GM23248 (cell line): ENCODE measurements around the gene RFX2. TPM values are rescaled to one million over a fixed set of nuclear protein-coding genes. Genes with fewer than 3 reads are reported as not detected.

Experiments used
- DNase-seq: peaks from one replicate; pipeline ENCODE4 v3.0.0-alpha.2; 2015
- H2AFZ ChIP-seq: fragments of 200-600 bp; sonication (generic); 2 replicates; pipeline ENCODE4 v1.6.1; 2016; ENCODE audit warnings: antibody characterized with exemption
- H3F3A ChIP-seq: fragments of 200-600 bp; sonication (generic); 2 replicates; pipeline ENCODE4 v1.6.1; 2016; ENCODE audit warnings: mild to moderate bottlenecking, antibody characterized with exemption, mixed run types; ENCODE audit not compliant: insufficient read depth
- H3K27ac ChIP-seq: fragments of 200-600 bp; sonication (generic); 2 replicates; pipeline ENCODE4 v1.5.1; 2016; ENCODE audit warnings: mild to moderate bottlenecking
- H3K27me3 ChIP-seq: fragments of 200-600 bp; sonication (generic); replicated peaks from 2 replicates; pipeline ENCODE4 v1.6.1; 2016; ENCODE audit warnings: mild to moderate bottlenecking; ENCODE audit not compliant: insufficient read depth
- H3K36me3 ChIP-seq: fragments of 200-600 bp; sonication (generic); 2 replicates; pipeline ENCODE4 v1.6.1; 2016; ENCODE audit warnings: low read depth, mild to moderate bottlenecking
- H3K4me1 ChIP-seq: fragments of 200-600 bp; sonication (generic); 2 replicates; pipeline ENCODE4 v1.6.1; 2016; ENCODE audit warnings: mild to moderate bottlenecking; ENCODE audit not compliant: insufficient read depth
- H3K4me2 ChIP-seq: fragments of 200-600 bp; sonication (generic); one replicate; pipeline ENCODE4 v1.6.1; 2016; ENCODE audit warnings: mild to moderate bottlenecking; ENCODE audit not compliant: unreplicated experiment
- H3K4me3 ChIP-seq: fragments of 200-600 bp; sonication (generic); 2 replicates; pipeline ENCODE4 v1.5.1; 2016; ENCODE audit warnings: mild to moderate bottlenecking
- H3K79me2 ChIP-seq: fragments of 200-600 bp; sonication (generic); 2 replicates; pipeline ENCODE4 v1.6.1; 2016; ENCODE audit warnings: mild to moderate bottlenecking; ENCODE audit not compliant: insufficient read depth
- H3K9ac ChIP-seq: fragments of 200-600 bp; sonication (generic); 2 replicates; pipeline ENCODE4 v1.6.1; 2016; ENCODE audit warnings: mild to moderate bottlenecking
- H3K9me2 ChIP-seq: fragments of 200-600 bp; sonication (generic); 2 replicates; pipeline ENCODE4 v1.6.1; 2016; ENCODE audit warnings: mixed run types, mild to moderate bottlenecking, moderate library complexity; ENCODE audit not compliant: insufficient read depth
- H3K9me3 ChIP-seq: fragments of 200-600 bp; sonication (generic); one replicate; pipeline ENCODE4 v1.6.1; 2017; ENCODE audit warnings: low read depth
- H4K20me1 ChIP-seq: fragments of 200-600 bp; sonication (generic); 2 replicates; pipeline ENCODE4 v1.6.0; 2016; ENCODE audit not compliant: insufficient read depth
- EZH2 ChIP-seq: fragments of 200-600 bp; sonication (generic); IDR thresholded peaks from 2 replicates; pipeline ENCODE4 v1.6.1; 2018; ENCODE audit warnings: antibody characterized with exemption, mild to moderate bottlenecking; ENCODE audit not compliant: insufficient read depth, poor library complexity, severe bottlenecking
- EZH2phosphoT487 ChIP-seq: fragments of 200-600 bp; sonication (generic); IDR thresholded peaks from 2 replicates; pipeline ENCODE4 v1.6.1; 2018; ENCODE audit warnings: antibody characterized with exemption, moderate library complexity, mild to moderate bottlenecking, low read depth; ENCODE audit not compliant: insufficient read depth
- WGBS, 2 experiments: methylation state at CpG; one replicate each; pipeline ENCODE4 v1.1.6; 2015 to 2017; ENCODE audit warnings: low lambda C conversion rate in 2 of 2, low coverage in 1 of 2; ENCODE audit errors: missing lambda C conversion rate in 2 of 2; 5-methylcytosine and 5-hydroxymethylcytosine counted together
- in situ Hi-C: fragments of 300-500 bp; cut with MboI; formaldehyde crosslinking; loops from 2 replicates; pipeline ENCODE4 v1.15.0; 2020
- polyA plus RNA-seq: library from polyadenylated mRNA; unstranded; fragments of >200 nt; fragmentation: Nextera tagmentation; extraction: Ambion mirVana; gene quantifications from 2 replicates; pipeline ENCODE4 v1.2.1, GENCODE V29; 2016
- total RNA-seq: library from RNA; depleted of rRNA; stranded (reverse); fragments of >200 nt; shearing (Covaris generic); gene quantifications from 2 replicates; pipeline ENCODE4 v1.2.3, GENCODE V29; 2014

Gene RFX2
- total and polyA plus RNA-seq, 2 experiments from 2014 or later, result 11.3 to 13.1 TPM

DNA sequence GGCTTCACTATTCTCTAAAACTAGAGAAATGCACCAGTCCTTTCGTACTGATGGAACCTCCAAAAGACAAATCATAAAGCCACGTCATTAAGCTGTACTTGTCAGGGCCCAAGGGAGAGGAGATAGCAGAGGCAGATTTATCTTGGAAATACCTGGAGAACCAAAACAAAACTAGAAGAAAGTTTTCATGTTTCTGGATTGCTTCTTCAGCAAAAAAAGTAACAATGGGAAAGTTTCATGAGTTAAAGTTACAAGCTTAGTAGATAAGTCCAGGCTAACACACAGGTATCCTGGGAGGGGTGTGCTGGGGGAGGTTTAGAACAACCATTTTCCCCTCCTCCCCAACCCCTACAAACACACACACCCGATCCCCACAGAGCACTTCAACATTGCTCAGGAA is 154.0 kb downstream of the RFX2 start:
- no peaks in the 10 kb centered on the region for H3K27me3 ChIP-seq
- H3K4me2 ChIP-seq, result no peak overlapping the region
- no peaks in the 10 kb centered on the region for H3K36me3 ChIP-seq
- DNase-seq, result no peak
- H3K79me2 ChIP-seq, result peaks cover 100% of the 10 kb centered on the region
- WGBS, 2 experiments, result 66 to 70% methylated on average over 3 of the region's 3 CpGs
- peaks cover 46% of the 10 kb centered on the region for H3F3A ChIP-seq
- H3K9ac ChIP-seq, result no peak overlapping the region
- H3K9me2 ChIP-seq, result no peaks in the 10 kb centered on the region
- H3K4me3 ChIP-seq, result no peak overlapping the region
- H3K4me1 ChIP-seq, result peaks cover 35% of the 10 kb centered on the region
- no peak for TF ChIP-seq EZH2
- no peak for TF ChIP-seq EZH2phosphoT487
- peaks cover 4% of the 10 kb centered on the region; the same call in 1 of the 2 replicates for H4K20me1 ChIP-seq
- no peak overlapping the region for H3K27ac ChIP-seq
- no peaks in the 10 kb centered on the region for H3K9me3 ChIP-seq
- in situ Hi-C loops, result no loop called here
- H2AFZ ChIP-seq, result no peak overlapping the region

DNA sequence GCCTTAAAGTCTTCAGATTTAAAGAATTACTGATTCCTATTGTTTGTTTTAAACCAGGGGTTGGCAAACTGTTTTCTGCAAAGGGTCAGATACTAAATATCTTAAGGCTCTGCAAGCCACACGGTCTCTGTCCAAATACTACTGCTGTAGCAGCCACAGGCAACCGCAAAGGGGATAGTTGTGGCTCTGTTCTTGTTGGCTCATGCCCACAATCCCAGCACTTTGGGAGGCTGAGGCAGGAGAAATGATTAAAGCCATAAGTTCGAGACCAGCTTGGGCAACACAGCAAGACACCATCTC is 154.7 kb downstream of the RFX2 start:
- Histone ChIP-seq H3K27ac (peak overlapping the region; percentile 88), H3F3A (peaks cover 53% of the 10 kb centered on the region), H3K4me3 (no peak overlapping the region), H4K20me1 (peaks cover 4% of the 10 kb centered on the region; the same call in 1 of the 2 replicates), H3K36me3 (no peaks in the 10 kb centered on the region), H3K4me2 (no peak overlapping the region), H3K9ac (no peak overlapping the region), H3K79me2 (peaks cover 100% of the 10 kb centered on the region), H3K9me2 (no peaks in the 10 kb centered on the region), H3K27me3 (no peaks in the 10 kb centered on the region), H2AFZ (no peak overlapping the region), H3K4me1 (peaks cover 35% of the 10 kb centered on the region), H3K9me3 (no peaks in the 10 kb centered on the region)
- TF ChIP-seq EZH2, result no peak
- TF ChIP-seq EZH2phosphoT487, result no peak
- in situ Hi-C loops, result no loop called here
- WGBS, 2 experiments, result 28 to 36% methylated on average over 3 of the region's 3 CpGs
- DNase-seq, result peak; percentile 52

DNA sequence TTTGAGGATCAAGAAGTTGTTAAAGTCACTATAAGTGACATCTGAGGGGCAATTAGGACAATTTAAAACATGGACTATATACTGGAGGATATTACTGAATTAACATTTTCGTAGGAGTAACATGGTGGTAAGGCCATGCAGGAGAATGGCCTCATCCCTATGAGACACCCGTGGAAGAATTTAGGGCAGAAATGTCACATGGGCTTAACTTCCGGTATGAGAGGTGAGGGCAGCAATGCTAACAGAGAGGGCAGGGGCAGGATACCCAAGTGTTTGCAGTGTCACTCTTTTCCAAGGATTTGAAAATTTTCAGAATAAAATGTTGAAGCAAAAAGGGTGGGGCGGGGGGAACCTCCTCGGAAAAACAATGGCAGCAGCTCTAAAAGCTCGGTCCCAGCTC is 156.0 kb downstream of the RFX2 start:
- Histone ChIP-seq H3K4me3 (peak overlapping the region; percentile 35; the same call in 1 of the 2 replicates), H3K79me2 (peaks cover 100% of the 10 kb centered on the region), H3F3A (peaks cover 55% of the 10 kb centered on the region), H3K4me2 (peak overlapping the region; percentile 56), H3K9ac (peak overlapping the region; percentile 64), H2AFZ (peak overlapping the region; percentile 45), H3K27me3 (no peaks in the 10 kb centered on the region), H3K9me2 (no peaks in the 10 kb centered on the region), H3K9me3 (no peaks in the 10 kb centered on the region), H3K27ac (peak overlapping the region; percentile 88), H4K20me1 (peaks cover 4% of the 10 kb centered on the region; the same call in 1 of the 2 replicates), H3K36me3 (0 out of 2 replicates have a peak, but pooled peaks cover 3% of the 10 kb centered on the region), H3K4me1 (peaks cover 35% of the 10 kb centered on the region)
- TF ChIP-seq EZH2phosphoT487, result no peak
- no peak for TF ChIP-seq EZH2
- in situ Hi-C loops, result no loop called here
- 18 to 21% methylated on average over 6 of the region's 6 CpGs for WGBS, 2 experiments
- DNase-seq, result peak; percentile 74

DNA sequence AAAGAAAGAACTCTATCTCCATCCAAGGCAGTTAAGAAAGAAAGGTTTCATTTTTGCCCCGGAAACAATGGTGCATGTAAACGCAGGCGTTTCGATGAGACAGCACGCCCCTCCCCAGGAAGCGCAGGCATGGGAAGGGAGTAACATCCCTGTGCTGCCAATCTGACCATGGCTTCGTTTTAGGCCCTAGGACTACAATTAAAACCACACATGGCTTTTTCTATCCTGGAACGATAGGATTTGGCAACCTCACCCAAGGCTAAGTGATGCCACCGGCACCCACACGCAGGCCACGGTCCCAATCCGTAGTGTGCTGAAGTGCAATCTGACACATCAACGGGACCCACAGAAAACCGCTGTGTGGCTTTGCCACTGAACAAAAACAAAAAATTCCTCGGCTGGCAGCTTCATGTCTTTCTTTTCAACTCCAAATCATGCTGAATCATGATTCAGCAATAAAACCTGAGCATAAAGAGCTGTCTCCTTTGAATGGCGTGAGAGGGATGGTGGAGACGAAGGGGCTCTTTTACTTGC is 156.6 kb downstream of the RFX2 start:
- Histone ChIP-seq H3K79me2 (peaks cover 100% of the 10 kb centered on the region), H3K9ac (peak overlapping the region; percentile 64), H3K4me2 (peak overlapping the region; percentile 56), H3F3A (peaks cover 55% of the 10 kb centered on the region), H3K9me3 (no peaks in the 10 kb centered on the region), H3K4me1 (peaks cover 35% of the 10 kb centered on the region), H3K4me3 (peak overlapping the region; percentile 35), H3K36me3 (0 out of 2 replicates have a peak, but pooled peaks cover 3% of the 10 kb centered on the region), H3K27ac (peak overlapping the region; percentile 88), H3K9me2 (no peaks in the 10 kb centered on the region), H3K27me3 (no peaks in the 10 kb centered on the region), H4K20me1 (peaks cover 4% of the 10 kb centered on the region; the same call in 1 of the 2 replicates), H2AFZ (peak overlapping the region; percentile 18; the same call in 1 of the 2 replicates)
- in situ Hi-C loops, result no loop called here
- DNase-seq, result peak; percentile 73
- WGBS, 2 experiments, result 13 to 16% methylated on average over 17 of the region's 17 CpGs
- TF ChIP-seq EZH2 (no peak), EZH2phosphoT487 (no peak)
